Fibroblast of lung (primary cell): ENCODE measurements around the gene FAM50B. TPM values are rescaled to one million over a fixed set of nuclear protein-coding genes. Genes with fewer than 3 reads are reported as not detected.

Experiments
- DNase-seq, 2 donors: peaks; one replicate each; pipeline versions ENCODE4 v3.0.0 to v3.0.0-alpha.2; 2010; ENCODE audit warnings: low read depth in 2 of 2
- H2AFZ ChIP-seq: 2 replicates; pipeline ENCODE4 v1.5.1; 2012; ENCODE audit warnings: low read length, control low read depth, inconsistent platforms
- H3K27ac ChIP-seq: 2 replicates; pipeline ENCODE4 v1.5.1; 2011; ENCODE audit warnings: low read length, control low read depth; ENCODE audit not compliant: insufficient read depth
- H3K27me3 ChIP-seq: 2 replicates; pipeline ENCODE4 v1.5.1; 2011; ENCODE audit warnings: mild to moderate bottlenecking, low read length; ENCODE audit not compliant: control insufficient read depth, insufficient read depth
- H3K36me3 ChIP-seq: 2 replicates; pipeline ENCODE4 v1.5.1; 2011; ENCODE audit warnings: low read length; ENCODE audit not compliant: control insufficient read depth, insufficient read depth
- H3K4me1 ChIP-seq: 2 replicates; pipeline ENCODE4 v1.5.1; 2011; ENCODE audit warnings: low read length; ENCODE audit not compliant: control insufficient read depth, insufficient read depth; ENCODE audit errors: extremely low read depth
- H3K4me2 ChIP-seq: 2 replicates; pipeline ENCODE4 v1.5.1; 2011; ENCODE audit warnings: low read length, control low read depth; ENCODE audit not compliant: insufficient read depth; ENCODE audit errors: extremely low read depth
- H3K4me3 ChIP-seq, 4 experiments: fragments of 200-600 bp in 1 of 4; sonication (generic) in 1 of 4; replicated peaks in 1 of 4; 2 replicates each; pipeline ENCODE4 v1.5.1; 2011 to 2016; ENCODE audit warnings: low read length in 4 of 4, low read depth in 3 of 4, mild to moderate bottlenecking in 3 of 4, control low read depth in 2 of 4, inconsistent platforms in 1 of 4, mixed read lengths in 1 of 4; ENCODE audit not compliant: insufficient read depth in 1 of 4; ENCODE audit errors: control extremely low read depth in 1 of 4
- H3K79me2 ChIP-seq: 2 replicates; pipeline ENCODE4 v1.5.1; 2012; ENCODE audit warnings: mild to moderate bottlenecking, low read length, inconsistent platforms; ENCODE audit not compliant: control insufficient read depth, insufficient read depth
- H3K9ac ChIP-seq: 2 replicates; pipeline ENCODE4 v1.5.1; 2011; ENCODE audit warnings: mild to moderate bottlenecking, low read length, control low read depth; ENCODE audit not compliant: insufficient read depth
- H3K9me3 ChIP-seq: 2 replicates; pipeline ENCODE4 v1.5.1; 2012; ENCODE audit warnings: low read depth, low read length; ENCODE audit not compliant: control insufficient read depth, insufficient read depth
- H4K20me1 ChIP-seq: 2 replicates; pipeline ENCODE4 v1.5.1; 2011; ENCODE audit warnings: low read length; ENCODE audit not compliant: control insufficient read depth, insufficient read depth; ENCODE audit errors: extremely low read depth
- CTCF ChIP-seq, 2 donors: IDR thresholded peaks in 1 of 2; conservative IDR thresholded peaks in 1 of 2; 1 replicate in 1 of 2; 2 replicates in 1 of 2; pipeline ENCODE4 v1.5.1; 2011 to 2012; ENCODE audit warnings: low read length in 2 of 2, control low read depth in 1 of 2, inconsistent platforms in 1 of 2, low read depth in 1 of 2, mild to moderate bottlenecking in 1 of 2
- EZH2 ChIP-seq: IDR thresholded peaks from 2 replicates; pipeline ENCODE4 v1.5.1; 2012; ENCODE audit warnings: low read length, control low read depth, mild to moderate bottlenecking; ENCODE audit errors: missing control alignments
- polyA plus RNA-seq, 2 donors: library from polyadenylated mRNA; depleted of rRNA in 1 of 2; stranded (reverse) in 1 of 2; unstranded in 1 of 2; fragments of >200 nt; gene quantifications; 2 replicates each; pipeline ENCODE4 v1.2.1, GENCODE V29; 2011 to 2012; ENCODE audit warnings: missing spikeins in 1 of 2
- total RNA-seq: library from RNA; depleted of rRNA; stranded (reverse); fragments of >200 nt; gene quantifications from 2 replicates; pipeline ENCODE4 v1.2.1, GENCODE V29; 2014

Gene FAM50B
- total and polyA plus RNA-seq, 2 donors (not counting 1 experiment from before 2014, with no cell fraction given) = 4.2 to 15.7 TPM

GRCh38 chr6:3892603-3893002, 43.4 kb downstream of the FAM50B start:
- no peak overlapping the region for H3K27ac ChIP-seq
- H3K27me3 ChIP-seq = no peaks in the 10 kb centered on the region
- no peaks in the 10 kb centered on the region for H3K36me3 ChIP-seq
- H3K4me2 ChIP-seq = no peak overlapping the region
- no peak overlapping the region for H3K9ac ChIP-seq
- no peak for DNase-seq
- no peaks in the 10 kb centered on the region for H3K79me2 ChIP-seq
- no peaks in the 10 kb centered on the region for H3K4me1 ChIP-seq
- no peak for TF ChIP-seq CTCF (conservative IDR thresholded peaks at IDR 0.05 in 1 of 2, IDR thresholded peaks at IDR 0.05 in 1 of 2; ENCODE audit: low read depth in 1 of 2, low read length in 2 of 2)
- no peak for TF ChIP-seq EZH2
- H2AFZ ChIP-seq = no peak overlapping the region
- no peak overlapping the region for H3K4me3 ChIP-seq
- no peaks in the 10 kb centered on the region for H4K20me1 ChIP-seq
- no peaks in the 10 kb centered on the region for H3K9me3 ChIP-seq

- H4K20me1 ChIP-seq = no peaks in the 10 kb centered on the region
- no peak overlapping the region for H3K4me3 ChIP-seq
- no peaks in the 10 kb centered on the region for H3K4me1 ChIP-seq
- H3K27me3 ChIP-seq = no peaks in the 10 kb centered on the region
- H3K9me3 ChIP-seq = no peaks in the 10 kb centered on the region
- no peaks in the 10 kb centered on the region for H3K79me2 ChIP-seq
- no peak for DNase-seq
- no peak overlapping the region for H3K9ac ChIP-seq
- H3K36me3 ChIP-seq = no peaks in the 10 kb centered on the region
- TF ChIP-seq CTCF (conservative IDR thresholded peaks at IDR 0.05 in 1 of 2, IDR thresholded peaks at IDR 0.05 in 1 of 2; ENCODE audit: low read depth in 1 of 2, low read length in 2 of 2) (no peak), EZH2 (no peak)
- H2AFZ ChIP-seq = no peak overlapping the region
- H3K27ac ChIP-seq = no peak overlapping the region
- H3K4me2 ChIP-seq = no peak overlapping the region
Measured at GRCh38 chr6:3893487-3893886, 44.3 kb downstream of the FAM50B start.

- Histone ChIP-seq H3K4me2 (no peak overlapping the region), H3K27me3 (no peaks in the 10 kb centered on the region), H3K9me3 (no peaks in the 10 kb centered on the region), H4K20me1 (no peaks in the 10 kb centered on the region), H3K27ac (no peak overlapping the region), H2AFZ (no peak overlapping the region), H3K36me3 (no peaks in the 10 kb centered on the region), H3K79me2 (no peaks in the 10 kb centered on the region), H3K4me3 (no peak overlapping the region), H3K4me1 (no peaks in the 10 kb centered on the region), H3K9ac (no peak overlapping the region)
- TF ChIP-seq EZH2 (no peak), CTCF (conservative IDR thresholded peaks at IDR 0.05 in 1 of 2, IDR thresholded peaks at IDR 0.05 in 1 of 2; ENCODE audit: low read depth in 1 of 2, low read length in 2 of 2) (no peak)
- DNase-seq = no peak
Measured at GRCh38 chr6:3893917-3894316, 44.7 kb downstream of the FAM50B start.
